Dermis microvascular lymphatic vessel endothelial cell (primary cell): Measurements from ENCODE around the gene ELF1. TPM values are rescaled to one million over a fixed set of nuclear protein-coding genes. Genes with fewer than 3 reads are reported as not detected.
"Not testable (repeated sequence)": the region's sequence is repeated elsewhere in the genome, so short reads cannot be mapped to it uniquely, and the experiment has no call there.

Experiments
- DNase-seq, 2 donors: peaks; one replicate each; pipeline versions ENCODE4 v3.0.0 to v3.0.0-alpha.2; 2010; ENCODE audit warnings: low read depth in 2 of 2
- total RNA-seq: library from RNA; depleted of rRNA; stranded (reverse); fragments of >200 nt; gene quantifications from 2 replicates; pipeline ENCODE4 v1.2.1, GENCODE V29; 2014

The ELF1 gene
- total RNA-seq, 1 donor from 2014 or later: 71.9 TPM

- peak; percentile 51 to 60 for DNase-seq
Observed at GRCh38 chr13:40983259-40983658, 35.9 kb downstream of the ELF1 start.

GRCh38 chr13:40982772-40983171 is 36.3 kb downstream of the ELF1 start:
- peak; percentile 97 for DNase-seq

GRCh38 chr13:40981949-40982348 is 37.2 kb downstream of the ELF1 start:
- DNase-seq: peak in 1 of 2 donors; percentile 35

- DNase-seq: peak; percentile 50 to 82
Observed at GRCh38 chr13:40981361-40981760, 37.8 kb downstream of the ELF1 start.

- peak in 1 of 2 donors; percentile 19 for DNase-seq
Observed at GRCh38 chr13:40980461-40980860, 38.7 kb downstream of the ELF1 start.

GRCh38 chr13:40979232-40979631 is 39.9 kb downstream of the ELF1 start:
- DNase-seq: no peak

GRCh38 chr13:40978109-40978508 is 41.0 kb downstream of the ELF1 start:
- not testable (repeated sequence) for DNase-seq

GRCh38 chr13:40975441-40975840 is 43.7 kb downstream of the ELF1 start:
- DNase-seq: no peak

GRCh38 chr13:40974460-40975407 is 44.4 kb downstream of the ELF1 start:
- peak in 1 of 2 donors; percentile 49 for DNase-seq

GRCh38 chr13:40973409-40973808 is 45.7 kb downstream of the ELF1 start:
- no peak for DNase-seq

GRCh38 chr13:40971321-40971720 is 47.8 kb downstream of the ELF1 start:
- DNase-seq: no peak

GRCh38 chr13:40970803-40971202 is 48.3 kb downstream of the ELF1 start:
- no peak for DNase-seq

GRCh38 chr13:40969169-40969901 is 49.8 kb downstream of the ELF1 start:
- DNase-seq: no peak

- no peak for DNase-seq
Observed at GRCh38 chr13:40968416-40969000, 50.6 kb downstream of the ELF1 start.

- DNase-seq: no peak
Observed at GRCh38 chr13:40966298-40966697, 52.8 kb downstream of the ELF1 start.

- DNase-seq: no peak
Observed at GRCh38 chr13:40963927-40964326, 55.2 kb downstream of the ELF1 start.

GRCh38 chr13:40961826-40962225 is 57.3 kb downstream of the ELF1 start:
- no peak for DNase-seq

- no peak for DNase-seq
Observed at GRCh38 chr13:40961214-40961613, 57.9 kb downstream of the ELF1 start.

GRCh38 chr13:40960716-40961115 is 58.4 kb downstream of the ELF1 start:
- DNase-seq: no peak

GRCh38 chr13:40958655-40959054 is 60.5 kb downstream of the ELF1 start:
- no peak for DNase-seq

GRCh38 chr13:40946485-40946884 is 72.6 kb downstream of the ELF1 start:
- no peak for DNase-seq

GRCh38 chr13:40943073-40943472 is 76.0 kb downstream of the ELF1 start:
- peak in 1 of 2 donors; percentile 39 for DNase-seq
